Tibial artery (tissue), 4 donors: ENCODE measurements around the gene CACNA1I.

ENCODE experiments used
- DNase-seq, 2 donors: peaks; one replicate each; pipeline ENCODE4 v3.0.0-alpha.2; 2019
- H3K27ac ChIP-seq, 2 donors: fragments of 200-600 bp; sonication (generic) in 1 of 2; 1 replicate in 1 of 2; 2 replicates in 1 of 2; pipeline ENCODE4 v1.5.1; 2018 to 2019; ENCODE audit warnings: mild to moderate bottlenecking in 1 of 2
- H3K27me3 ChIP-seq, 2 donors: fragments of 200-600 bp; sonication (generic) in 1 of 2; one replicate each; pipeline versions ENCODE4 v1.5.1 to v1.6.0; 2016 to 2019
- H3K36me3 ChIP-seq, 3 donors: fragments of 200-600 bp; sonication (generic) in 2 of 3; one replicate each; pipeline ENCODE4 v1.5.1; 2016 to 2019; ENCODE audit warnings: mild to moderate bottlenecking in 2 of 3
- H3K4me1 ChIP-seq, 4 donors: fragments of 200-600 bp; sonication (generic) in 2 of 4; 1 replicate in 3 of 4; 2 replicates in 1 of 4; pipeline ENCODE4 v1.5.1; 2016 to 2019
- H3K4me3 ChIP-seq, 2 donors: fragments of 200-600 bp; sonication (generic) in 1 of 2; 1 replicate in 1 of 2; 2 replicates in 1 of 2; pipeline ENCODE4 v1.5.1; 2018 to 2019; ENCODE audit warnings: mild to moderate bottlenecking in 2 of 2
- H3K9me3 ChIP-seq, 3 donors: fragments of 200-600 bp; sonication (generic) in 1 of 3; one replicate each; pipeline ENCODE4 v1.5.1; 2016 to 2019
- CTCF ChIP-seq, 2 experiments: fragments of 200-600 bp in 1 of 2; fragments of 450-650 bp in 1 of 2; IDR thresholded peaks; one replicate each; pipeline ENCODE4 v1.5.1; 2017 to 2019; ENCODE audit warnings: antibody characterized with exemption in 2 of 2, mild to moderate bottlenecking in 1 of 2, moderate library complexity in 1 of 2
- intact Hi-C: fragments of 100-400 bp; cut with DNase I; formaldehyde crosslinking; loops from one replicate; pipeline ENCODE4 v1.15.0; 2023; ENCODE audit warnings: low total_unique reads

The CACNA1I gene

GRCh38 chr22:39682994-39683393 is 112.4 kb downstream of the CACNA1I start:
- no peak for TF ChIP-seq CTCF (IDR thresholded peaks at IDR 0.05)
- Histone ChIP-seq H3K27me3 (peaks cover 0 to 77% of the 10 kb centered on the region in 2 donors), H3K4me3 (no peak overlapping the region), H3K9me3 (no peaks in the 10 kb centered on the region), H3K27ac (no peak overlapping the region), H3K36me3 (no peaks in the 10 kb centered on the region), H3K4me1 (peaks cover 0 to 12% (median 0%) of the 10 kb centered on the region in 4 donors)
- no peak for DNase-seq
- intact Hi-C loops: no loop called here

GRCh38 chr22:39683639-39684038 is 113.1 kb downstream of the CACNA1I start:
- intact Hi-C loops: no loop called here
- Histone ChIP-seq H3K27ac (no peak overlapping the region), H3K9me3 (no peaks in the 10 kb centered on the region), H3K4me1 (peaks cover 0 to 12% (median 0%) of the 10 kb centered on the region in 4 donors), H3K4me3 (no peak overlapping the region), H3K27me3 (peaks cover 0 to 78% of the 10 kb centered on the region in 2 donors), H3K36me3 (no peaks in the 10 kb centered on the region)
- no peak for TF ChIP-seq CTCF (IDR thresholded peaks at IDR 0.05)
- no peak for DNase-seq

GRCh38 chr22:39684702-39685281 is 114.2 kb downstream of the CACNA1I start:
- H3K27me3 ChIP-seq: peaks cover 0 to 79% of the 10 kb centered on the region in 2 donors
- intact Hi-C loops: no loop called here

GRCh38 chr22:39685336-39686177 is 115.0 kb downstream of the CACNA1I start:
- DNase-seq: no peak
- H3K4me3 ChIP-seq: no peak overlapping the region
- intact Hi-C loops: no loop called here
- H3K27ac ChIP-seq: no peak overlapping the region
- no peaks in the 10 kb centered on the region for H3K9me3 ChIP-seq
- peaks cover 0 to 82% of the 10 kb centered on the region in 2 donors for H3K27me3 ChIP-seq
- H3K36me3 ChIP-seq: no peaks in the 10 kb centered on the region
- H3K4me1 ChIP-seq: peaks cover 0 to 12% (median 0%) of the 10 kb centered on the region in 4 donors
- no peak for TF ChIP-seq CTCF (IDR thresholded peaks at IDR 0.05)

More at GRCh38 chr22:39684702-39685281, 114.2 kb downstream of the CACNA1I start:
- H3K27ac ChIP-seq: no peak overlapping the region
- no peaks in the 10 kb centered on the region for H3K36me3 ChIP-seq
- H3K9me3 ChIP-seq: no peaks in the 10 kb centered on the region
- no peak for TF ChIP-seq CTCF (IDR thresholded peaks at IDR 0.05)
- no peak overlapping the region for H3K4me3 ChIP-seq
- no peak for DNase-seq
- peaks cover 0 to 12% (median 0%) of the 10 kb centered on the region in 4 donors for H3K4me1 ChIP-seq

GRCh38 chr22:39686178-39686620 is 115.6 kb downstream of the CACNA1I start:
- H3K9me3 ChIP-seq: no peaks in the 10 kb centered on the region
- intact Hi-C loops: no loop called here
- peaks cover 0 to 85% of the 10 kb centered on the region in 2 donors for H3K27me3 ChIP-seq
- no peak for DNase-seq
- no peaks in the 10 kb centered on the region for H3K36me3 ChIP-seq
- H3K27ac ChIP-seq: no peak overlapping the region
- H3K4me1 ChIP-seq: peaks cover 0 to 12% (median 0%) of the 10 kb centered on the region in 4 donors
- no peak for TF ChIP-seq CTCF (IDR thresholded peaks at IDR 0.05)
- no peak overlapping the region for H3K4me3 ChIP-seq
